Suppressor macrophage (primary cell): ENCODE data around the gene ELL2.
"Not testable (repeated sequence)": the region's sequence is repeated elsewhere in the genome, so short reads cannot be mapped to it uniquely, and the experiment has no call there.

Experiments used
- DNase-seq, 4 experiments: peaks; one replicate each; pipeline ENCODE4 v3.0.0-alpha.2; 2020 to 2022

The ELL2 gene

DNA sequence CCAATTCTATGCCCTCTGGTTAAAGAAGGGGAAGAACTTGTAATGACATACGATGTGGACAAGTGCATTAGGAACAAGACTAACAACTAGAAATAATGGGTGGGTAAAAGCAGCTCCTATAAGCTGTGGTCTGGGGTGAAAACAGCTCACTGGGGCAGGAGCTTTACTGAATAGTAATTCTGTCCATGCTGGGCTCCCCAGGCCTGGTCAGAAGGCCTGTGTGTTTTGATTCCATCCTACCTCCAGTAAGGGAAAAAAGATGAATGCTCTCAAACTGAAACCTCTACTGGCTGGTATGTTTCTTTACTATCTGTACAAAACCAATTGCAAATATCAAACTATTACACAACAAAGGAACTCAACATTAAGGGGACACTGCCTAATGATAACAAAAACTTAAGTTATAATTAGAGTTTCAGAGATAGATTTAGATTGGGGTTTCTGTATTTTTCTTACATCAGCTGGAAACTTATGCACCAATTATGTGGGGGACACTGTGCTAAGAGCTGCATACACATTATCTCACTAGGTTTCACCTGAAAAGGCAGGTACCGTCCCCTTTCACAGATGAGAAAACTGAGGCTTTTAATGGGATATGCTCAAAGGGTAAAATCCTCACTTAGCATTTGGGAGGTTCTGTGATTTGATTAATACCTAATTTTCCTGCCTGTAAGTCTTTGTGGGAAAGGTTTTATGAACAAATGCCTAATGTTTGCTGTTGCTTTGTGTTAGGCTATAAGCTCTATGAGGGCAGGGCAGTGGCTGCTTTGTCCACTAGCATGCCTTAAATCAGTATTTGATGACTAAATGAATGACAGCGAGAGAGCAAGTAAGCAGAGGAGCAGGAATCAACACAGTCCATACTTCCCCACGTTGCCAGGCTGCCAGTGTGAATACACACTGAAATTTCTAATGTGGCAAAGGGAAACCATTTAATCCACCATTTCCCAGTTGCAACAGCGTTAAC is 53.6 kb downstream of the ELL2 start:
- DNase-seq: no peak

DNA sequence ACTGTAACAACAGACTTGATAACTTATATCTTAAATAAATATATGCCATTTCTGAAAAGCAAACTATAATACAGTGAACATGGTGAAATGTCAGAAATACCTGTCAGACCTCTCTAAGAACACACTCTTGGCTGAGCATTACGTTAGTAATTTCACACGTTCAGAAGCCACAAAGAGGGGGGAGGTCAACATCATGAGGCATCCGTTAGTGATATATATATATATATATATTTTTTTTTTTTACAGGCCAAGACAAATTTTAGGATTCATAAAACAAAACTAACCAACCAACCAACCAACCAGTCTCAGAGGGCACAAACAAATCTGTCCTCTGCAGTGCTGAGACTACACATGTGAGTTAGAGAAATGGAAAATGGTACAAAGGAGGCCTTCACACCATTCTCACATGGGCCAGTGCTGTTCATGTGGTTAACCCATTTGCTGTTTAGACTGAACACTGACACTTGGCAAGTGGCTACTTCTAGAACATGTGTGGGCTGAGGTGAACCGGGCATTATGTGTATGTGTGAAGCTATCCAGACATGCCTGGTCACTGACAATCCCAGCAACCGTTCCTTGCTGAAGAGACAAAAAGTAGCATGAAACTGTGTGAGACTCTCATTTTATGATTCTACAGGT is 54.5 kb downstream of the ELL2 start:
- DNase-seq: no peak

DNA sequence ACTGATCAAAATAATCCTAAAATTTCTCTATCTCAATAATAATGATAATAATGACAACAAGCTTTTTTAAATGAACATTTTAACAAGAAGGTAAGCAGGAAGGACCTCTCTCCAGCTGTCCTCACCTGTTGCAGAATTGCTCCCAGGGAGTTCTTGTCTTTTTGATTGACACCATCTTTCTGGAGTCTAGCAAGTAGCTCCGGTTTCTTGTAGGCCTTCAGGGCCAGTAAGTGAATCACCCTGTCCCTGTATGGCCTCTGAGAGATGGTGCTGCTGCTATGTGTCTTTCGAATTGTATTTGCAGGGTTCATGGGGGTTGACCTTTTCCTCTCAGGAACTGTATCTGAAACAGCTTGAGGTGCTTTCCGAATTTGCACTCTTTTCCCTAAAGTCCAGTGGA is 55.3 kb downstream of the ELL2 start:
- not testable (repeated sequence) for DNase-seq

DNA sequence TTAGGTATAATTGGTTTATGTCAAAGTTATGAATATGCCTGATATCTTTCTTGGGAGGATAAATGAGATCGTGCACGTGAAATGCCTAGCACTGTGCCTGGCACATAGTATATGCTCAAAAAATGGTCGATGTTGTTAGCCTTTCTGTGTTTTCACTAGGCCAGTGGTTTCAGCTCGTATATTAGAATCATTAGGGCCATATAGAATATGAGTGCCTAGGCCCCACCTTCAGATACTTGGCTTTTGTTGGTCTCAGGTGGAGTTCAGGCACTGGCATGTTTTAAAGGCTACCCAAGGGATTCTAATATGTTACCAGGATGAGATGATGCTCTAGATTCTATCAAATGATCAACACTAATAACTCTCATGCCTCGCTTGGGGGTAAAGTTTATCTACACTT is 56.8 kb downstream of the ELL2 start:
- DNase-seq: no peak

DNA sequence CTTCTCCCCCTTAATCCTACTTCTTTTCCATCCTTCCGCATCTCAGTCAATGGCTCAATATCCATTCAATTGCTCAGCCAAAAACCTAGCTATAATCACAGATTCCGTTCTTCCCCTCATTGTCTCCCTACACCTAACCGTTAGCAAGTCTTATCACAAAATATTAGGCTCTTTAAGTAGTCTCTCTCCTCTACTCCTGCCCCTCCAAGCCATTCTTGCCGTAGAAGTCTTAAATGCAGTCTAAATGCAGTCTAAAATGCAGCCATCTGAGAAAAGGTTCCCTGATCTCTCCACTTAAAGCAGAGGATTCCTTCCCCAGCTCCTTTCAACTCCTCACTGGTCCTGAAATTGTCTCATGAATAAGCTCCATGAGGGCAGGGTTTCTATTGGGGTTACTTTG is 57.8 kb downstream of the ELL2 start:
- DNase-seq: no peak

DNA sequence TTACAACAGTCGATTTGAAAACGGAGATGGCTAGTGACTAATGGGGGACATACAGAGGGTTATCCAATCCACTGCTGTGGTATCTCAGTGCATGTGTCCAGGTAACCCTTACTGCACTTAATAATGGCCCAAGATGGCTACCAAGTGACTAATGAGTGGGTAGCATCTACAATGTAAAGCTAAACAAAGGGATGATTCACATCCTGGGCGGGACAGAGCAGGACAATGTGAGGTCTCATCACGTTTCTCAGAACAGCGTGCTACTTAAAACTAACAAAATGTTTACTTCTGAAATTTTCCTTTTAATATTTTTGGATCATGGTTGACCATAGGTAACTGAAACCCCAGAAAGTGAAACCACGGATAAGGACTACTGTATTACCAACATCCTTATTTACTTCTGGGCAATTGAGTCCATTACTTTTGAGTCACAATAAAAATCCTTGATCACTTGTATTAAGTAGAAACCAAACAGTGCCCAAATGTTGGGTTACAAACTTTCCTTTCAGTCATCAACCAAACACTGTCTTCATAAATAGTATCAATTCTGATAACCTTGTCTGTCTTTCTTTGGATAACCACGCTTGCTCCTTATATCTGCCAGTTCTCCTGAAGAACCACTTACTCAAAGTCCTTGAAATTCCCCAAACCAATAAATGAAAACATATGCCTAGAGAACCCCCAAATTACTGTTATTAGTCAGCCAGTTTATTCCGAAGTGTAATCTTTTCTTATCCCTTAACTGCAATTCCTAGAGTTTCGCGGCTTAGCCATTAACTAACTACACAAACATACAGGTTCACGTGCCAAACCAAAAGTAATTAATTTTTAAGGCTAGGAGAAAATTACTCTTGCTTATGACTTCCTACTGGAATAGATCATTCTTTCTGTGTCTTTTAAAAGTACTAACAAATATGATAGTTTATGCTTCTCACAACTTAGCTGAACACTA is 59.7 kb downstream of the ELL2 start:
- peak in 3 of 4 experiments; percentile 12 to 37 (median 16) for DNase-seq

DNA sequence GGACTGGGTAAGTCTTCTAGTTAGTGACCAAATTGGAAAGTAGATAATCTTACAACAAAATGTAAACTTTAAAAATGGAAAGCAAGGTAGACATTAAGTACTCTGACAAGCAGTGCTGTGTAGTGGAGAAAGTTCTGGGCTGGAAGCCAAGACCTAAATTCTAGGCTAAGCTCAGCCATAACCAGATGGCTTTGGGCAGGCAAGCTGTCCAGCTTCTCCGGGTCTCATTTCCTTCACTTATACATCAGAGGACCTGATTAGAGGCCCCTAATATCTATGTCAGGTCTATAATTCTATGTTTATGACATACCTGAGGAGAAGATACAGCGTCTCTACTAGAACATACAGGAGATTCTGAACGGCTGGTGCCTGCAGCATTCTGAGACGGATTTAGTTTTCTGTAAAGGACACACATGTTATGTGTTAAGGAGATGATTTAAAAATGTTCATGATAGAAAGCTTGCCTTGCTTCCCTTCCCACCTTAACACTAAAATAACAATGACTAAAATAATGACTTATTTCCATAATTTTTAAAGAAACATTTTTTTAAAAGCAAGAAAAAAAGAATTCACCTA is 61.2 kb downstream of the ELL2 start:
- no peak for DNase-seq

DNA sequence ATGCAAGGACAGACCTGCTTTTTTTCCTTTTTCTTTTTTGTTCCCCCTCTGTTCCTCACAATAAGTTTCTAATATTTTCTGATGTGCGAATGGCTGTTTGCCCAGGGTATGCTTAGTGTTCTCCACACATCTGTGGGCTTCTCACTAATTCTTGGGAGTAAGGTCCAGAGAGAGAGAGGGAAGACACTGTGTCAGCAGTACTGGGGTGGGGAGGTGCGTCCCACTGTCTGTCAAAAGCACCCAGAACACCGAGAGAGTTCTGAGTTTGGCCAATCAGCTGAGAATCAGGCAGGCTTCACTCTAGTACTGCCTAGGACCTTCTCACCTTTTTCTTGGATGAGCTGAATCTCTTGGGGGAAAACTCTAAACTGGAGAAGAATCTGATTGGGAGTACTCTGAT is 61.8 kb downstream of the ELL2 start:
- DNase-seq: no peak

DNA sequence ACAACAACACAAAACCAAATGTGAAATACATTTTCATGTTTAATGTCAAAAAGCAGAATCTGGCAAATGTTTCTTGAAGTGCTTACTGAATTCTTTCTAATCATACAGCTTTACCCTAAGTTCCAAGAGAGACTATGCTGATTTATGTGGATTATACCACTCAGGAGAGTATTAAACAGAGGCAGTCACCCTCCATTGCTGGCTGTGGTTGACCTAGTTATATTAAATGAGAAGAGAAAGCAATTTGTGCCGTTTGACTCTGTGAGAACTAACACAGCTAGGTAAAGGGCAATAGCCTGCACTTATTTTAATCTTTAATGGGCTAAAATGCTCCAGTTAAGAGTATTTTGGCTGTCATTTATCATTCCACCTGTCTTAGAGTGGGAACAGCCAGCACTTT is 62.6 kb downstream of the ELL2 start:
- DNase-seq: no peak

DNA sequence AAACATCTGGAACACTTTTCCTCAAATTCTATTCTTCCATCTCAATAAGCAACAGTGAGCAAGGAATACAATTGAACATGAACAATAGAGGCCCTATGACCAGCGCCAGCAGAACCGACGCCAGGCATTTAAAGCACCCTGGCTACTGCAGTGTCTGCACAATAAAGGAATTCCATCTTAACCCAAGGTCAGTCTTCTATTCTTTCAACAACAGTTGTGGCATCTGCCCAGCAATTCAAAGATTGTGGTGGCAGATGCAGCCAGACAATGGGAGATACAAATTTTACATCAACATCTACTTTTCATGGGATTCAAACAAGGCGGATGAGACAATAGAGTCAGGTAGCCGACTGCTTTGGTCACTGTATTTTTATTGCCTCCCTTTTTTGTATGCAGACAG is 65.9 kb downstream of the ELL2 start:
- no peak for DNase-seq

DNA sequence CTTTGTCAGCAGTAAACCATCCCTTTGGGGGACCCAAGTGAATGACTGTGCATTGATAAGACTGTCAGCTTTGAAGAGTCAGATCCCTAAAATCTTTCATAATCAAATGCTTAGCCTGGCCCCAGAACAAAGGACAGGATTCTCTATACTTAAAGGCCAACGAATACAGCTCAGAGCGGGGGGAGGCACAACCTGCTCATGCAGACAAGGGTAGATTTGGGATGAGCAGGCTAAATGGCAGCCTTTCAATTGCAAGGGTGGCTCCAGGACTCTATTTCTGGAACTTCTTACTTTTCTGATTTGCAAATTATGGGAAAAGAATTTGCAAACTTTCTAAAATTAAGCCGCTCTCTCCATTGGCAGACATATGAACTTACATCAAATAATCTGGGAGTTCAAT is 66.4 kb downstream of the ELL2 start:
- DNase-seq: no peak

DNA sequence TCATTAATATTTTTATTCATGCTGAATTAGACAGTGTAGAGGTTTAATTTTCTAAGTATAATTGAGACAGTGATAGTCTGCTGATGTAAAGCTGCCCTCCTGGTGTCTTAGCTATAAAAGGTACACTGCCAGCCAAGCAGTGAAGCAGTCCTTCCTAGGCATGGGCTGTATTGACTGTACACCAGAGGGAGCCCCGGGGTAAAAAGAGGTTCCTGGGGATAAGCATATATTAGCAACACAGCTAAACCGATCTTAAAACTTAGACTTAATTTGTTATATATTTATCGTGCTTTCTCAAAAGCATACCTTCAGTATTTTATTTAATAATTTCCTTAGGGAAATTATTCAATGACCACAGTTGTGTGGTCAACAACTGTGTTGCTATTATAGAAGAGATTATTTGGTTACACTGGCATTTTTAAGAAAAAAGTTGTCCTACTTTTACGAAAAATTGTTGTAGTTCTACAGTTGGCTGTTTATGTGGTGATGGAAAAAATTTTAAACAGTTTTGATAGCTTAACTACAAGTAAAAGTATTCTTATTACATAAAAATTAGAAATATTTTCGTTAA is 68.8 kb downstream of the ELL2 start:
- peak; percentile 49 to 65 (median 54) for DNase-seq

DNA sequence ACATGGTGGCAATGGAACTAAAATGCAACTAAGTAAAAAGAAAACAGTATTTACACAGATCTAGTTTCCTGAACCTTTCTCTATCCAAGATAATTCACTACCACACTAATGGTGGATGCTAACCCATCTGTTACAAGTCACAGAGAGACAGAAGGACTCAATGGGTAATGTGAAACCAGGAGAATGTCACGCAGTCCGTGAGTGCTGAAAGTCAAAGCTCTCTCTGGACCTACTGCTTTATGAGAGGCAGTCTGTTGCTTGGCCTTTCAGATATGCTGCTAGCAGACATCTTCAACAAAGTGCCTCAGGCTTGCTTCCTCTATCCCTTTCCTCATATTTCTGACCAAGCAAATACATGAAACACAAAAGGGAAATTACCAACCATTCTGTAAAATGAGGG is 70.2 kb downstream of the ELL2 start:
- DNase-seq: peak in 3 of 4 experiments; percentile 17 to 52 (median 43)

DNA sequence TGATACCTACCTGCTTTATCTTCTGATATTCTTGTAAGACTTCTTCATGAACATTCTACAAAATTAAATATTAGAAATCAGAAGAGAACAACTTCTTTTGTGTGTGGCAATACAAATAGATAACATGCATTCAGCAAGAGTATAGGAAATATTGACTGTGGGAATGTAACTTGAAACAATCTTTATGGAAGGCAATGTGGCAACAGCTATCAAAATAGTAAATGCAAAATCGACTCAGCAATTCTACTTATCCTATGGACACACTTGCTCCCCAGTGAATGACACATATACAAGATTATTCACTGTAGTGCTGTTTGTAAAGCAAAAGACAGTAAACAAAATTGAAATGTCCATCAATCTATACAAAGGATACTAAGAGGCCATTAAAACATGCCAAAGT is 72.6 kb downstream of the ELL2 start:
- no peak for DNase-seq

DNA sequence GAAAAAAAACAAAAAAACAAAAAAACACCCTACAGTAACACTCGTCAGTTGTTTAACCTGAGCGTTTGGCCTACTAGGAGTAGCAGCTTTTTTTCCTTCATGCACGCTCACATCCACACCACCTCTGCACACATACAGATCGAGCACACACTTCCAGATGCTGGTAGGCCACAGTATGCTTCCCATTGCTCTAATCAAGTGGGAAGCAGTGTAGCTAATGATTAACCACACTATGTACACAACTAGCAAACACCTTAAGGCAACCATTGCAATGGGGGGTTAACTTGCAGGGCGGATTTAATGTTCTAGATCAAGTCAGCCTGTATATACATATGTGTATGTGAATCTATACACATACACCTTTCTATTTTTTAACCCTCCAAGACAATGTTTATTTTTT is 73.7 kb downstream of the ELL2 start:
- DNase-seq: no peak

DNA sequence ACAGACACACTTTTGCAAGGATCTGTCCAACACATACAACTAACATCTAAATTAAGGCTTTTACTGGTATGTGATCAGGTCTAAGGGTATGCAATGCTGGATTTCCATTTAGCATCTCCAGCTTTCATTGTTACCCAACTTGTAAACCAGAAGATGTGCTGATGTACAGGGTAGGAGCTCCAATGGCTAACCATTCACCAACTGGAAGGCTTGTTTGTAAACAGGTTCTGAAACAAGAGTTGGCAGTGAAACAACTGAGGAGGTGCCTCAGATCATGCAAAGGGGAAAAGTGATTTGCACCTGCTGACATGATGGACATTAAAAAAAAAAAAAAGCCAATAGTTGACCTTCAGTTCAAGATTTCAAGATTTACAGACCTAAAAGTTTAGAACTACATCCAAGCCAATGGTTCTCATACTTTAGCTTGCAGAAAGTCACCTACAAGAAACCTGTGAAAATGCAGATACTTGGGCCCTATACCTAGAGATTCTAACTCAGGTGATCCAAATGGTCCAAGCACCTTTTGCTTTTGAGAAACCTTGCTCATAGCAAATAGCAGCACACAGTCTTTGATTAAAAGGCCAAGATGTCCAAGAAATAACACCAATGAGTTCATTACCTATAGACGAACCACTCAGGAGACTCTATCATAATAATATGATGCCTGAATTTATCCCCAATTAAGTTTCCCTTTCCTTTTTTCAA is 75.2 kb downstream of the ELL2 start:
- no peak for DNase-seq

DNA sequence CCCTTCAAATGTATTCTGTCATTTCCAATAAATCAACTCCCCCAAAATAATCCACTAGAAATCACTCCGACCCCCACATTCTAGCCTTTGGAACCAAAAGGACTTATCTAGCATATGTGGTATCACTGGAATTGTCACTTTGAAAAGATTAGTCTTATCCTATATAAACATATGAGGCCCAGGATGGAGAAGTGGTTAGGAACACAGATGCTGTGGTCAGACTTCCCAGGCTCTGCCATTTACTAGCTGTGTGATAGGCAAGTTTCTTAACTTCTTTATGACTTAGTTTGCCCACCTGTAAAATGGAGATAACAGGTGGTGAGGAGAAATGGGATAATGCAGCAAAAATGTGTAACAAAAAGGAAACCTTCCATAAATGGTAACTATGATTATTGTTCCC is 77.1 kb downstream of the ELL2 start:
- DNase-seq: no peak

DNA sequence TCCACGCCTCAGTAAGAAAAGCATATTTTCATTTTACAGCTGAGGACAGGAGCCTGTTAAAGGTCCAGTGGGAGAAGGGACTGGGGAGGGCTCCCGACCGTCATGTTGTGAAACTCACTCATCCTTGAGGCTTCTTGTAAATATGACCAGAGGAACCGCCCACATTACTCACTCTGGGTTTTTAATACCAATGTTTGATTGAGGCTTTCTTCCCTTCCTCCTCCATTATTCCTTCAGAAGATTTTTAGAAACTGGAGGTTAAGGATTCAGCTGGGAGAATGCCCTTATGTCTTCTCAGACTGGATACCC is 77.7 kb downstream of the ELL2 start:
- peak in 1 of 4 experiments; percentile 30 for DNase-seq

DNA sequence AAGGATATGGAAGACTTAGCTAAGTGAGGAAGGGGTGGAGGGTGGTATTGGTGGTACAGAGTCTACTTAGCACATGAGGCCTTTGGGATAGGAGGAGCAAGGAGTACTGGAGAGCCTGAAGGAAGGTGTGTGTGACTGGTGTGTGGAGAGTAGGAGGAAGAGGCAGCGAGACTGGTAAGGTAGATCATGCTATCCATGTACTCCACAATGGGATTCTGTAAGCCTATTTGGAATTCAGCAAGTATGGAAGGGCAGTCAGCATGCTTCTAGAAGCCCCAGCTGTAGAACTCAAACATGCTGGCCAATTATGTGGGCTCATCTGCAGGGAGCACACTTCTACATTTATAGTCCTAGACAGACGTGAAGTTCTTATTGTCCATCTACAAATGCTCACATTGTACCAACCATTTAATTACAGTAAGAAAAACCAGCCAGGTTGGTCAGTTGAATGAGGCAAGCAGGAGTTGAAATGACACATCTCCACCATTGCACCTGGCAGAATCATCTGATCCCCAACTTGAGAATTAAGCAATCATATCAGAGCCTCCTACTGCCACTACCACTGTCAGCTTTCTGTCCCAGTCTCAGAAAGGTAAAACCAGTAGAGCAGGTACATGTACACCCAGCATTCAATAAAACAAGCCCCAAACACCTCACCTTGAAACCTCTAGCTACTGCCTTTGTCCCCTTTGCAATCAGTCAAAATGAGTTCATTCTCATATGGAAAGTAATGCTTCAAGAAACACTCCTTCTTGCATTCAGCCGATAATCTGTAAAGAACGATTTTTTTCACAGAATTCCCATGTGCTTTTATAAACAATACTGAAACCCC is 78.2 kb downstream of the ELL2 start:
- no peak for DNase-seq

DNA sequence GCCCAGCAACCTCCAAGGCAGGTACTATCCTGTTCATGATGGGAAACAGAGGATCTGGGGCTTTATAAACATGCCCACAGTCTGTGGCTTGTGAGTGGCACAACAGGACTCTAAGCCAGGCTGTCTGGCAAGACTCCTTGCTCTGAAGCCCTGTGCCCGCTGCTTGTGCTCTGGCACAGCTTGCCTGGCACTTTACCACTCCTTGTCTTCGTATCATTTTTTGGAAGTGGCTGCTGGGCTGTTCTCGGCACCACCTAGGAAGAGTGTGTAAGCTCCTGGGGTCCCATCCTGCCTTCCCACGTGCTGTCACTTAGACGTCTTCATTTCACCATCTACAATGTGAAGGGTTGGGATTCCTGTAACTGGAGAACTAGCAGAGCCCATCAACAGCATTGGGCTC is 79.8 kb downstream of the ELL2 start:
- DNase-seq: no peak
